Subcutaneous adipose tissue (tissue), 4 donors: ENCODE results near the gene DUSP6. TPM values are rescaled to one million over a fixed set of nuclear protein-coding genes. Genes with fewer than 3 reads are reported as not detected.

Experiments used
- CTCF ChIP-seq: fragments of 450-650 bp; IDR thresholded peaks from one replicate; pipeline ENCODE4 v1.5.1; 2016; ENCODE audit warnings: low read depth, mild to moderate bottlenecking, control low read depth, antibody characterized with exemption, moderate library complexity
- total RNA-seq, 4 donors: library from RNA; depleted of rRNA; stranded (reverse); fragments of >200 nt; gene quantifications; one replicate each; pipeline ENCODE4 v1.1.0, GENCODE V29; 2016

The DUSP6 gene
- total RNA-seq, 4 donors from 2014 or later: 49.4 to 91.8 (median 69.2) TPM

GRCh38 chr12:89364058-89364457 lies 11.8 kb upstream of the DUSP6 start:
- TF ChIP-seq CTCF: no peak

GRCh38 chr12:89363582-89363981 lies 11.3 kb upstream of the DUSP6 start:
- no peak for TF ChIP-seq CTCF

GRCh38 chr12:89363084-89363483 lies 10.8 kb upstream of the DUSP6 start:
- no peak for TF ChIP-seq CTCF

- TF ChIP-seq CTCF: no peak
Measured at GRCh38 chr12:89359615-89360014, 7.3 kb upstream of the DUSP6 start.

GRCh38 chr12:89358805-89359204 lies 6.5 kb upstream of the DUSP6 start:
- no peak for TF ChIP-seq CTCF

- no peak for TF ChIP-seq CTCF
Measured at GRCh38 chr12:89357297-89357730, 5.0 kb upstream of the DUSP6 start.

- TF ChIP-seq CTCF: no peak
Measured at GRCh38 chr12:89356069-89356665, 3.9 kb upstream of the DUSP6 start.
